ENCODE data around the gene RABL2A. TPM values are rescaled to one million over a fixed set of nuclear protein-coding genes. Genes with fewer than 3 reads are reported as not detected.

Gene RABL2A
- total RNA-seq, 1 experiment from 2014 or later: 29.6 TPM

DNA sequence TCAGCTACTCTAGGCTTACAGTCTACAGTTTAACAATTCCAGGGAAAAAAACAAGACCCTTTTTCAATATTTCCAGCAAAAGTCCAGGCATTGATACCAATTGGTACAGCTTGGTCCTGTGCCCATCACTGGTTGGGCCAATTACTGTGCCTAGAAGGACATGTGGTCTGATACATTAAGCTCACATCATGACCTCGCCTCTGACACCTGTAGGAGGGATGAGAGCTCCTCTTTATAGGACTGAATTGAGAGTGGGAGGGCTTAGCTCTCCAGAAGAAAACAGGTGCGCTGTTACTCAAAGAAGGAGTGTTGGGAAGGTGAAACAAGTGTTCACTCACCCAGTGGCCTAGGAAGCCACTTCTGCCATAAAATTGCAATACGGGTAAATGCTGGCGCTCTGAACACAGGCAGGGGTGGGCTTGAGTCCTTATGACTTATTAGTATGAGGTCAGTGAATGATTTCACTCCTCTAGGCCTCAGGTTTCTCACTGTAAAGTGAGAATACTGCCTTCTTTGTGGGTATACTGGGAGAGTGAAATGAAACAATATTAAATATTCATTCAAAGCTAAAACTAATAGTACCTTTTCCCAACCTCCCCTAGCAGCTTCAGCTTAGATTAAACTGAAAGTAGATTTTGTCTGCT, 49.7 kb downstream of the RABL2A start:
- no peak overlapping the region for H3K4me3 Mint-ChIP-seq (ENCODE audit: low read depth, unreplicated experiment)
- intact Hi-C loops (cut with micrococcal nuclease; ENCODE audit: unreplicated experiment): no loop called here
- no TSS peak for BruUV-seq (replicated peaks)
- DNase-seq: no peak
- H3K27me3 Mint-ChIP-seq (ENCODE audit: unreplicated experiment): peaks cover 12% of the 10 kb centered on the region
- no peaks in the 10 kb centered on the region for H3K36me3 Mint-ChIP-seq (ENCODE audit: insufficient read depth, unreplicated experiment)
- H3K4me1 Mint-ChIP-seq (ENCODE audit: low read depth, unreplicated experiment): peaks cover 16% of the 10 kb centered on the region
- no peaks in the 10 kb centered on the region for H3K9me3 Mint-ChIP-seq (ENCODE audit: low read depth, unreplicated experiment)
- no peak for TF ChIP-seq CTCF (IDR thresholded peaks at IDR 0.05; ENCODE audit: unreplicated experiment)
- CTCF ChIA-PET: no interaction called here
- no peak overlapping the region for H3K27ac Mint-ChIP-seq (ENCODE audit: unreplicated experiment)

DNA sequence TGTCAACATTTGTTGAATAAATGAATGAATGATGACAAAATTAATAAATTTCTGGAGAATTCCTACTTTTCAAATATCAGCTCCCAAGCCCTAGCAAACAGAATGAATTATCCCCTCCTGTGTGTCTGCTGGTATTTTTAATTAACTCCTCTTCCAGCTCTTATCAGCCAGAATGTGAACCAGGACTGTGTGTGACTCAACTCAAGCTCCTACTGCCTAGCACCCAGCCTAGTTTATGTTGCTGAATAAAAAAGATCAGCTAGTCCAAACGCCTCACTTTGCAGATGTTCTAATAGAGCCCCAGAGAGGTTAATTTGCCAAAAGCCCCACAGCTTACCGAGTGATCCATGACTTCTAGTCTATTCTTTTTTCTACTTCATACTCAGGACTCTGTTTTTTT, 50.3 kb downstream of the RABL2A start:
- CTCF ChIA-PET: no interaction called here
- BruUV-seq (replicated peaks): no TSS peak
- H3K4me3 Mint-ChIP-seq (ENCODE audit: low read depth, unreplicated experiment): no peak overlapping the region
- peaks cover 16% of the 10 kb centered on the region for H3K4me1 Mint-ChIP-seq (ENCODE audit: low read depth, unreplicated experiment)
- H3K36me3 Mint-ChIP-seq (ENCODE audit: insufficient read depth, unreplicated experiment): no peaks in the 10 kb centered on the region
- peaks cover 12% of the 10 kb centered on the region for H3K27me3 Mint-ChIP-seq (ENCODE audit: unreplicated experiment)
- H3K27ac Mint-ChIP-seq (ENCODE audit: unreplicated experiment): no peak overlapping the region
- DNase-seq: no peak
- no peak for TF ChIP-seq CTCF (IDR thresholded peaks at IDR 0.05; ENCODE audit: unreplicated experiment)
- intact Hi-C loops (cut with micrococcal nuclease; ENCODE audit: unreplicated experiment): no loop called here
- no peaks in the 10 kb centered on the region for H3K9me3 Mint-ChIP-seq (ENCODE audit: low read depth, unreplicated experiment)

DNA sequence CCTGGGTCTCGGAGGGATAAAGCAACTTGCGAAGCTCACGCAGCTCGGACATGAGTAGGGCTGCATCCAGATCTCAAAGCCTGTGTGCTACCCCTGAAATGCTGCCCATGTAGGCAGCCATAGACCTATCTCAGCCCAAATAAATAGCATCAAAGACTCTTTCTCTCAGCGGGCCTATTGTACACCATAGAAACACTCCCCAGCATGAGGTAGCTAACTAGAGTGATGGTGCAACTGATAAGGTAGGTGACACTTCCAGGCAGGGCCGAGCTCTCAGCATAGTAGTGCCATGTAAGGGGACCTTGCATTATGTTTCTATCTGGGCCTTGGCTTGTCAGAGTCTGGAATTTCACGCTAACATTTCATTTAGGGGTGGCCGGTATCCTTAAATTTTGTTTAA, 52.4 kb downstream of the RABL2A start:
- no TSS peak for BruUV-seq (replicated peaks)
- no peak overlapping the region for H3K4me3 Mint-ChIP-seq (ENCODE audit: low read depth, unreplicated experiment)
- H3K36me3 Mint-ChIP-seq (ENCODE audit: insufficient read depth, unreplicated experiment): no peaks in the 10 kb centered on the region
- no peaks in the 10 kb centered on the region for H3K9me3 Mint-ChIP-seq (ENCODE audit: low read depth, unreplicated experiment)
- no peak for DNase-seq
- intact Hi-C loops (cut with micrococcal nuclease; ENCODE audit: unreplicated experiment): no loop called here
- H3K27me3 Mint-ChIP-seq (ENCODE audit: unreplicated experiment): peaks cover 12% of the 10 kb centered on the region
- peaks cover 16% of the 10 kb centered on the region for H3K4me1 Mint-ChIP-seq (ENCODE audit: low read depth, unreplicated experiment)
- no peak for TF ChIP-seq CTCF (IDR thresholded peaks at IDR 0.05; ENCODE audit: unreplicated experiment)
- CTCF ChIA-PET: no interaction called here
- no peak overlapping the region for H3K27ac Mint-ChIP-seq (ENCODE audit: unreplicated experiment)

GRCh38 chr2:113685471-113685870, 58.4 kb downstream of the RABL2A start:
- H3K4me3 Mint-ChIP-seq (ENCODE audit: low read depth, unreplicated experiment): no peak overlapping the region
- no peaks in the 10 kb centered on the region for H3K36me3 Mint-ChIP-seq (ENCODE audit: insufficient read depth, unreplicated experiment)
- BruUV-seq (replicated peaks): no TSS peak
- no peaks in the 10 kb centered on the region for H3K9me3 Mint-ChIP-seq (ENCODE audit: low read depth, unreplicated experiment)
- no peaks in the 10 kb centered on the region for H3K4me1 Mint-ChIP-seq (ENCODE audit: low read depth, unreplicated experiment)
- no peaks in the 10 kb centered on the region for H3K27me3 Mint-ChIP-seq (ENCODE audit: unreplicated experiment)
- H3K27ac Mint-ChIP-seq (ENCODE audit: unreplicated experiment): no peak overlapping the region
- TF ChIP-seq CTCF (IDR thresholded peaks at IDR 0.05; ENCODE audit: unreplicated experiment): no peak
- intact Hi-C loops (cut with micrococcal nuclease; ENCODE audit: unreplicated experiment): no loop called here
- CTCF ChIA-PET: interaction anchor here (0.5 kb wide), 1 partner anchor 828 kb away, joined by 3 read pairs; no protein-coding TSS in a partner anchor
- DNase-seq: no peak
